Activated T-helper 9 cell treated with anti-CD3 and anti-CD28 coated beads, Interleukin-2, amount 50 U/mL, for 16 hours (primary cell): ENCODE measurements around the gene TMEM130.
"Not testable (repeated sequence)": the region's sequence is repeated elsewhere in the genome, so short reads cannot be mapped to it uniquely, and the experiment has no call there.

Source experiments
- DNase-seq: peaks from one replicate; pipeline ENCODE4 v3.0.0-alpha.2; 2020; ENCODE audit warnings: low read depth

The TMEM130 gene

DNA sequence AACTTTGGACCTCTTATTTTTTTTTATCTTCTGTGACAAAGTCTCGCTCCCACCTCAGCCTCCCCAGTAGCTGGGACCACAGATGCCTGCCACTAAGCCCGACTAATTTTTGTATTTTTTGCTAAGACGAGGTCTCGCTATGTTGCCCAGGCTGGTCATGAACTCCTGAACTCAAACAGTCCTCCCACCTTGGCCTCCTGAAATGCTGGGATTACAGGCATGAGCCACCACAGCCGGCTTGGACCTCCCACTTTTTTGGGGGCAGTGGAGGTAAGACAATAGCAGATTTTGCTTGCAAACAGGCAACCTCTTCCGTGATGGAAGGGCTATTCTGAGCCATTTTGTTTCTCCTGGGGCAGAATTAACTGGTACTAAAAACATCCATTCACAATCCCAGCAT lies 7.3 kb upstream of the TMEM130 start:
- no peak for DNase-seq

DNA sequence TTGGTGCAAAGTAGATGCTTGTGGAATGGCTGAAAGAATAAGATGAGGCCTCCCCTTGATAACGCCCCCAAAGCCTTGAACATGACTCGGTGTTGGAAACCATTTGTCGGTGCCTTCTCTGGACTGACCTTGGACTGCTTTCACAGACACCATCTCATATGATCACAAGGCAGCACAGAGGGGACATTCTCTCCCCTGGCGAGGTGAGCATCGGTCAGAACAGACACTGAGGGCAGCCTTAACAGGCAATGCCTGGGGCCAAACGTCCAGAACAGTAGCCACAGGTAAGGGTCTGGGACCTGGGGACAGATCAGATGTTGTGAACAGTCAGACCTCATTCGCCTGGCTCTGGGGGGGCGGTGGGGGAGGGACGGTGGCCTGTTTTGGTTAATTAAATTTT lies 5.7 kb upstream of the TMEM130 start:
- DNase-seq, result no peak

DNA sequence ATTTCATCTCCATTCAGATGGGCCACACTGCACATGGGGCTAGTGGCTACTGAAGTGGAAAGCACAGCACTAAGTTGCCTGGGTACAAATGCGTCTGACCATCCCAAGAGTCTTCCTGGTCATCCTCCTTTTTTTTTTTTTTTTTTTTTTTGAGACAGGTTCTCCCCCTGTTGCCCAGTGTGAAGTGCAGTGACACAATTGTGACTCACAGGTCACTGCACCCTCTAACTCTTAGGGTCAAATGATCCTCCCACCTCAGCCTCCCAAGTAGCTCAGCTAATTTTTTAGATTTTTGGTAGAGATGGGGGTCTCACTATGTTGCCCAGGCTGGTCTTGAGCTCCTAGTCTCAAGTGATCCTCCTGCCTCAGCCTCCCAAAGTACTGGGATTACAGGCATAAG lies 5.1 kb upstream of the TMEM130 start:
- no peak for DNase-seq

DNA sequence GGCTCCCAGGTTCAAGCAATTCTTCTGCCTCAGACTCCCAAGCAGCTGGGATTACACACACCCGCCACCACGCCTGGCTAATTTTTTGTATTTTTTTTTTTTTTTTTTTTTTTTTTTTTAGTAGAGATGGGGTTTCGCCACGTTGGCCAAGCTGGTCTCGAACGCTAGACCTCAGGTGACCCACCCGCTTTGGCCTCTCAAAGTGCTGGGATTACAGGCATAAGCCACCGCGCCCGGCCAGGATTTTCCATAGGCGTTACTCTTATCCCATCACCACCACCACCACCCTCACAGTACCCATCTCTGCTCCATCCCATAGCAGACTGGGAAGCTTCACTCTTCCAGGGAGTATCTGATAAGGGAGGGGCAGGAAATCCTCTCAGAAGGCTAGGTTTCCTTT lies 3.8 kb upstream of the TMEM130 start:
- DNase-seq, result not testable (repeated sequence)

DNA sequence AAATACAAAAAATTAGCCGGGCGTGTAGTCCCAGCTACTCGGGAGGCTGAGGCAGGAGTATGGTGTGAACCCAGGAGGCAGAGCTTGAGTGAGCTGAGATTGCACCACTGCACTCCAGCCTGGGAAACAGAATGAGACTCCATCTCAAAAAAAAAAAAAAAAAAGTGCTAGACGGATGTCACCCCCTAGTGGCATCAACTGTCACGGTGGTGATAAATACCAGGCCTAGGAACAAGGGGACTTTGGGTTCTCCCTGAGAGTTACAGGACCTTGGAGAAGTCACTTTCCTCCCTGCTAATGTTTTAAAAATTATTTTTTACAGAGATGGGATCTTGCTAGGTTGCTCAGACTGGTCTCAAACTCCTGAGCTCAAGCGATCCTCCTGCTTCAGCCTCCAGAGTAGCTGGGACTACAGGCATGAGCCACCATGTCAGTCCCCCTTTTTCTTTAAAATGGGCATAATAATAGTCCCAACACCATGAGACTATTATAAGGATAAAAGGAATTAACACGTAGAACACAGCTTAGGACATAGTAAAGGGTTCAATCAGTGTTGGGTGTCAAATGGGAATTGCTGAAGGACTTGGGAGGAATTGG lies 2.6 kb upstream of the TMEM130 start:
- DNase-seq, result no peak

DNA sequence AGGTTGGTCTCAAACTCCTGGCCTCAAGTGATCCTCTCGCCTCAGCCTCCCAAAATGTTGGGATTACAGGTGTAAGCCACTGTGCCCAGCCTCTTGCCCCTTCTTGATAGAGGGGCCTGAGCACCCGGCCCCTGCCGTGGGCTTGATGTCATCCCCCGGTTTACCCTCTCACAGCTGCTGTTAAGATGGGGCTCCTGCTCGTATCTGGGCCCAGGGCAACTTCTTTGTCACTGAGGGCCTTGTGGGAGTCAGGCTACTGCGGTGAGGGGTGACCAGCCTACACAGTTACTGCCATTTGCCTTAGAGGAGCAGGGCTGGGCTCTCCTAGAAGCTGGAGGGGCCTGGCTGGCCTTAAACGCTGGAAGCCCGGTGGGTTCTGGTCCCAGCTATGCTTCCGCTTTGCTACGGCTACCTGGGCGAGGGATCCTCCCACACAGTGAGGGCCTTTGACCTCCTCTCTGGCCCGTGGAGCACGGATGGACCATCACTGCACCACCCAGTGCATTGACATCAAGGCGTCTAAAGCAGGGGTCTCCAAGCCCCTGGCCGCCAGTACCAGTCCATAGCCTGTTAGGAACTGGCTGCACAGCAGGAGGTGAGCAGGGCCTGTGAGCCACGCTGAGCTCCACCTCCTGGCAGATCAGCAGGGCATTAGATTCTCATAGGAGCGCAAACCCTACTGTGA lies 1.1 kb upstream of the TMEM130 start:
- DNase-seq, result no peak

DNA sequence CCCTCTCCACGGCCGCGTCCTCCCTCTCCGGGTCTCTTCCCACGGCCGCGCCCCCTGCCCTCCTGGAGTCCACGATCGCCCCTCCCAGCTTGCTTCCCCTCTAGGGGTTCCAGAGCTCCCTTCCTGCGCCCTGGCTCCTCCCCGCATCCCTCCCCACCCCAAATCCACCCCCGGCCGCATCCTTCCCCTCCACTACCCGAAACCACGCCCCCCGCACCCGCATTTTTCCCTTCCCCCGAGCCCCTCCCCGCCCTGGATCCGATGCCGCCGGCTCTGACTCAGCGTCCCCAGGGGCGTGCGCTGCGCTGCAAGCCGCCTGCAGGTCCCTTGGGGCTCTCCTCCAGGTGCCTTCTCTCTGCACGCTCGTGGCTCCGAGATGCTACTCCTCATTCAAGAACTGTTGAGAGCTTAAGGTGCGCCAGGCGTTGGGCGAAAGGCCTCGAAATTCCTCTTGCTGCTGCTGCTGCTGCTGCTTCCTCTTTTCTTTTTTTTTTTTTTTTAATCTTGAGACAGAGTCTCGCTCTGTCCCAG lies 372 bp upstream of the TMEM130 start:
- peak; percentile 62 for DNase-seq

DNA sequence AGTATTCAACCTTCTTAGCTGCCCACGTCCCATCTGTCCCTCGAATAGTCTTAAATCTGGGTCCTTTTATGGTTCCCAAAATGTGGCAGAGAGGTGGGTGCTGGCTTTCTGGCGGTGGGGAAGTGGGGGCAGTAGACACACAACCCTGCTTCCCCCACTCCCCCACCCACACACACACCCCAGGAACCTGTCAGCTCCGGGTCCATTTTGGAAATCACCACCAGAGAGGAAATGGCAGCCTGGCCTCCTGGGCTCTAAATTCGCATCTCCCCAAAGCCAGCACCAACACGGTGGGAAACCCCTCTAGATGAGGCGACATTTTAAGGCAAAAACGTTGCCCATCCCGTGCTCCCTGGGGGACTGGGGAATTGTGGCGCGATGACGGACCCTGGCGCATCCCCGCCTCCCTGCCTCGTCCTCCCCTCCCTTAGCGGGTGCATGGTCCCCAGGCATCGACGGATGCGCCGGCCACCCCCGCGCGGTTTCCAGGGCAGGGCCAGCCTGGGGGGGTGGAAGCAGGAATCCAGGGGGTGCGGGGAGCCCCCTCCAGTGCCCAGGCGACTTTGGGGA lies 702 bp downstream of the TMEM130 start:
- DNase-seq, result no peak

DNA sequence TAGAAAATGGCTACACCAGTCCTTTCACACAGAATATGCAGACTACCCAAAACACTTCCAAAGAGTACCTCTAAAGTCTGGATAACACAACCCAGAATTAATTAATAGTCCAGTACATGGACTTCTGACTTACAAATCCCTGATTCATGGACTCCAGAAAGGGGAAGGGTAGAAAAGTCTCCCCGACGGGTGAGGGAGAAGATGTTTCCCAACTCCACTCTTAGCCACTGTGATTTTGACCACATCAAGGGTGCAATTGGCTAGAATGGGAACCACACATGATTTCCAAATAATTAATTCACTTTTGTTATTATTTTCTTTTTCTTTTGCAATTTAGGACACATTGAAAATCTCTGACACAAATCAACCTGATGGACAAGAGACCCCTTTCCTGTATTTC lies 1.4 kb downstream of the TMEM130 start:
- DNase-seq, result no peak

DNA sequence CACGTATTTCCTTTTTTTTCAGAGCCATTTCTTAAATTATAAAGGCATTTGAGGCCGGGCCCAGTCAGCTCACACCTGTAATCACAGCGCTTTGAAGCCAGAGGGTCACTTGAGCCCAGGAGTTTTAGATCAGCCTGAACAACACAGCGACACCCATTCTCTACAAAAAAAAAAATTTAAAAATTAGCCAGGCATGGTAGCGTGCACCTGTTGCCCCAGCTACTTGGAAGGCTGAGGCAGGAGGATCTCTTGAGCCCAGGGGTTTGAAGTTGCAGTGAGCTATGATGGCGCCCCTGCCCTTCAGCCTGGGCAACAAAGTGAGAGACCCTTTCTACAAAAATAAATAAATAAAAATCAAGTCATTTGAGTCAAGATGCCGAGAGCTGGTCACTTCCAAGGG lies 3.0 kb downstream of the TMEM130 start:
- DNase-seq, result no peak

DNA sequence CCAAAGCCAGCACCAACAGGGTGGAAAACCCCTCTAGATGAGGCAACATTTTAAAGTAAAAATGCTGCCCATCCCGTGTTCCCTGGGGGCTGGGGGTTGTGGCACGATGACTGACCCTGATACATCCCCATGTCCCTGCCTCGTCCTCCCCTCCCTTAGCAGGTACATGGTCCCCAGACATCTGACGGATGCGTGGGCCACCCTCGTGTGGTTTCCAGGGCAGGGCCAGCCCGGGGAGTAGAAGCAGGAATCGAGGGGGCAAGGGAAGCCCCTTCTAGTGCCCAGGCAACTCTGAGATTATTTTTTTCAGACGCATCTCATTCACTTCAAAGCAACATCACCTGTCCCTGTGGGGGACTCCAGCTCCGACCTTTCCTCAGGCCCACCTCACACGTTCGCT lies 3.5 kb downstream of the TMEM130 start:
- no peak for DNase-seq

DNA sequence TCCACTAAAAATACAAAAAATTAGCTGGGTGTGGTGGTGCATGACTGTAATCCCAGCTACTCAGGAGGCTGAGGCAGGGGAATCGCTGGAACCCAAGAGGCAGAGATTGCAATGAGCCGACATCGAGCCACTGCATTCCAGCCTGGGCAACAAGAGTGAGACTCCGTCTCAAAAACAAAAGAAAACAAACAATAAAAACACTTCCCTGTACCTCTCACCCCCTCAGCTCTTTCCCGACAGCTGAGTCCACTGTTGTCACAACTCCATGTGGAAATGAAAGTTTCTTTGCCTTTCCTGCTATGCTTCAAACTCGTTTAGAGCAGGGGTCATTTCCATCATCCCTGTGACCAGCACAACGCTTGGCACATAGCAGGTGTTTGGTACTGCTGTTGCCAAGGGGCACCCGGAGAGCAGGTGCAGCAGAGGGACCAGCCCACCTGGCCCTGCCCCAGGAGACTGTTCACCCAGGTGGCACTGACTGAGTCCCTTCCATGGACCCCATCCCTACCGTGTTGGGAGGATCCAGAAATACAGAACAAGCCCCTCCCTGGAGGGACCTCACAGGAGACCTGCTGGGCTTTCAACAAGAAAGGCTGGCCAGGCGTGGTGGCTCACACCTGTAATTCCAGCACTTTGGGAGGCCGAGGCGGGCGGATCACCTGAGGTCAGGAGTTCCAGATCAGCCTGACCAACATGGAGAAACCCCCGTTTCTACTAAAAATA lies 4.9 kb downstream of the TMEM130 start:
- no peak for DNase-seq

DNA sequence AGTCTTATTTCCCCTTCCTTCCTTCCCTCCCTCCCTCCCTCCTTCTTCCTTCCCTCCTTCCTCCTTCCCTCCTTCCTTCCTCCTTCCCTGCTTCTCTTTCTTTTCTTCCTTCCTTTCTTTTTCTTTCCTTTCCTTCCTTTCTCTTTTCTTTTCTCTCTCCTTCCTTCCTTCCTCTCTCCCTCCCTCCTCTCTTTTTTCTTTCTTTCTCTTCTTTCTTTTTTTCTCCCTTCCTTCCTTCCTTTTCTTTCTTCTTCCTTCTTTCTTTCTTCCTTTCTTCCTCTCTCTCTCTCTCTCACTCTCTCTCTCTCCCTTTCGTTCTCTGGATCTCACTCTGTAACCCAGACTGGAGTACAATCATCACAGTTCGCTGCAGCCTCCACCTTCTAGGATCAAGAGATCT lies 6.2 kb downstream of the TMEM130 start:
- DNase-seq, result no peak

DNA sequence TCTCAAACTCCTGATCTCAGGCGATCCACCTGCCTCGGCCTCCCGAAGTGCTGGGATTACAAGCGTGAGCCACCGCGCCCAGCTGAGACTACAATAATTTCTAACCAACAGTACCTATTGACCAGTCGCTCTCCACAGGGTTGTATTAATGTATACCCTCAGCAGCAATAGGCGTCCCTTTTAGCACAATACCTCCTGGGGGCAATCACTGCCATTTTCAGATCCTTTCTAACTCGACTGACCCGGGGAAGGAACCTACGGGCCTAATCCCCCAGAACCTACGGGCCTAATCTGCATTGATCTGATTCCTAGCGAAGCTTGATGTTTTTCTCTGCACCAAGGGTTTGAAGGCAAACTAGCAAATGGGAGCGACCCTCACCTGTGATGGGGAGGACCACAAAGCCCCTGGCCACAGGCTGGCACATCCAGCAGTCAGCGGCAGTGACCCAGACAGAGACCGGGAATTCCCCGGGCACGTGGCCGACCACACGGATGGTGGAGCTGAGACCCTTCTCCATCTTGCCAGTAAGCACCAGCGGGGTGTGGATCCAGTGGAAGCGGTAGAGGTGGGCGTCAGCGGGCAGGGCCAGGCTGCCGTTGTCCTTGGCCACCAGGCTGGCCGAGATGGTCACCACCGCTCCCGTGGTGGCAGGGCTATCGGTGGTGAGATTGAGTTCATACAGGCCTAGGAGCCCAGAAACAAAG lies 6.9 kb downstream of the TMEM130 start:
- no peak for DNase-seq

DNA sequence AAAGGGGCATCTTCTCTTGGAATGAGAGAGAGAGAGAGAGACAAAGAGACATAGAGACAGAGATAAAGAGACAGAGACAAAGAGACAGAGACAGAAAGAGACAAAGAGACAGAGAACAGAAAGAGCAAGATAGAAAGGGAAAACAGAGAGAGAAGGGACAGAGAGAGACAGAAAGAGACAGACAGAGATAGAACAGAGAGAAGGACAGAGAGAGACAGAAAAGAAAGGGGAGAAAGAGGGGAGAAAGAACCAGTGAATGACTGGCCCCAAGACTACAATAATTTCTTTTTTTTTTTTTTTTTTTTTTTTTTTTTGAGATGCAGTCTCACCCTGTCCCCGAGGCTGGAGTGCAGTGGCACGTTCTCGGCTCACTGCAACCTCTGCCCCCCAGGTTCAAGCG lies 7.6 kb downstream of the TMEM130 start:
- DNase-seq, result no peak

DNA sequence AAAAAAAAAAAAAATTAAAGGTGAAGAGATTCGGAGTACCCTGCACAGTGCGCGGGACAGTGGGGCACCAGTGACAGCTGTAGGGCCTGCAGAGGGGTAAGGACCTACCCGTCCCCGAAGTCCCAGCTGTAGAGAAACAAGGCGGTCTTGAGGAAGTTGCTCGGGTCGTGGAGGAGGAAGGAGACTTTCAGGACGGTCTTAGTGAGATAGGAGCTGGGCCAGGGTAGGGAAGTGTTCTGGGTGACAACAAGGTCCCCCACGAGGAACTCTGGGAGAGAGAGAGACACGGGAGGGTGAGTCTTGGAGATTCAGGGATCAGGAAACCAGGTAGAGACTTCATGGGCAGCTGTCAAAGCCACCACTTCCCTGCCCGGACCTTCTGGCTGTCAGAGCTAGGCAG lies 9.7 kb downstream of the TMEM130 start:
- no peak for DNase-seq

DNA sequence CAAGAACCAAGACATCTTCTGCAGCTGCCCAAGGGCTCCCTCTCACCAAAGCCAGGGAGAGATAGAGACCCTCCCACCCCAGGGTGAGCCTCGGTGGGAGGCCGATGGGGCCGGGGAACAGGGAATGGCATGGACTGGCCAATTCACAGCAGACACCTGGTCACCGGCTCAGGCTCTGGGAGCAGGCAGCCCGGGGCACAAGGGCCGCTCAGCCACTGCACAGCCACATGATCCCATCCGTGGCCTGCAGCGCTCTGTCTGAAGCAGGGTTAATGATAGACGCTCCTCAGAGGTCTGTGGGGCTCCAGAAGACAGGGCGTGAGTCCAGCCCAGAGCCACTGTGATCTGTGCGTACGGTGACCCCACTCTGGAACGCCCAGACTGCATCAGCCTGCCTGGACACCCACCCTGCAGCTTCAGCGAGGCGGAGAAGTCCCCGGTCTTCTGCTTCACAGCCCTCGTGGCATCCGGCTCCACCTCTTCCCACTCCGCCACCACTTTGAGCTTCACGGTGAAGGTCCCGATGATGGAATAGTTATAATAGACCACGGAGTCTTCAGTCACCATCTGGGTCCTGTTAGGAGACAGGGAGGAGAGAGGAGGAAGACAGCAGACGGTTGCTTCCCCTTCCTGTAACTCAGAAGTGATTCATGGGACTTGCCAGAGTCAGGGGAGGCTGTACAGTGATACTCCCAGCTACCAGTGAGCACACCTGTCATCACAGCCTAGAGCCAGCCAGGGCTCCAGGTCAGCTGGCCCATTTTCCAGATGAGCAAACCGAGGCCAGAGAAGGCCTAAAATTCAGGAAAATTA lies 14.0 kb downstream of the TMEM130 start:
- DNase-seq, result no peak

DNA sequence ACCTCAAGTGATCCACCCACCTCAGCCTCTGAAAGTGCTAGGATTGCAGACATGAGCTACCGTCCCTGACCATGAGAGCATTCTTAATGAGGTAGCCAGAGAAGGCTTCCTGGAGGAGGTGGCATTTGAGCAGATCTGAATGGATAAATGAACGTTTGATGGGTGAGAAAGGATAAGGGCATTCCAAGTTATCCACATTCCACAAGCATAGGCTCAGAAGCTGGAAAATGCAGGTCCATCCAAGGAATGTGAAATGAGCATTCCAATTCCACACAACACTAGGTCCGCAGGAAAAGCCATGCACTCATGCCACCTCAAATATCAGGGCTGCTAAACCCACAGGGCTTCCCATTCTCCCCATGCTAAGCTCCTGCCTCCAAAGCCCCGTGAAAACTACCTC lies 17.0 kb downstream of the TMEM130 start:
- no peak for DNase-seq

DNA sequence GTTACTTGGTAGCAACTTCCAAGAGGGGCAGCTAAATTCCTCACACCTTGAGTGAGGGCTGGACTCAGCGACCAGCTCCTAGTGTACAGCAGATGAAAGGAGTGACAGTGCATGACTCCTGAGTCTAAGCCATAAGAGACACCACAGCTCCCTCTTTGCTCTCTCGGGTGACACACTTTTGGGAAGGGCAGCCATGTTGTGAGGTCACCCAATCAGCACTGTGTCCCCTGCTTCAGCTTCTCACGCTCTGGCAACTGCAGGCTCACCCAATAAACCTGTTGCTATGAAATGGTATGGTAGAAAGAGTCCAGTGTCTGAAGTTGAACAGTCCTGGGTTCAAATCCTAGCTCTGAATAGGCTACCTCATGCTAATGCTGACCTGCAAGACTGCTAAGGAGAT lies 20.9 kb downstream of the TMEM130 start:
- DNase-seq, result no peak

DNA sequence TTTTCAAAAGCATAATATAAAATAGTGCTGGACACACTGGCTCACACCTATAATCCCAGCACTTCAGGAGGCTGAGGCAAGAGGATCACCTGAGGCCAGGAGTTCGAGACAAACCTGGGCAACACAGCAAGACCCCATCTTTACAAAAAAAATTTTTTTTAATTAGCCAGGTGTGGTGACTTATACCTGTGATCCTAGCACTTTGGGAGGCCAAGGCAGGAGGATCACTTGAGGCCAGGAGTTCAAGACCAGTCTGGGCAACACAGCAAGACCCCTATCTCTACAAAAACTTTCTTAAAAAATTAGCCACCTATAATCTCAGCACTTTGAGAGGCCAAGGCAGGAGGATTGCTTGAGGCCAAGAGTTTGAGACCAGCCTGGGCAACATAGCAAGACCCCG lies 27.3 kb downstream of the TMEM130 start:
- not testable (repeated sequence) for DNase-seq

DNA sequence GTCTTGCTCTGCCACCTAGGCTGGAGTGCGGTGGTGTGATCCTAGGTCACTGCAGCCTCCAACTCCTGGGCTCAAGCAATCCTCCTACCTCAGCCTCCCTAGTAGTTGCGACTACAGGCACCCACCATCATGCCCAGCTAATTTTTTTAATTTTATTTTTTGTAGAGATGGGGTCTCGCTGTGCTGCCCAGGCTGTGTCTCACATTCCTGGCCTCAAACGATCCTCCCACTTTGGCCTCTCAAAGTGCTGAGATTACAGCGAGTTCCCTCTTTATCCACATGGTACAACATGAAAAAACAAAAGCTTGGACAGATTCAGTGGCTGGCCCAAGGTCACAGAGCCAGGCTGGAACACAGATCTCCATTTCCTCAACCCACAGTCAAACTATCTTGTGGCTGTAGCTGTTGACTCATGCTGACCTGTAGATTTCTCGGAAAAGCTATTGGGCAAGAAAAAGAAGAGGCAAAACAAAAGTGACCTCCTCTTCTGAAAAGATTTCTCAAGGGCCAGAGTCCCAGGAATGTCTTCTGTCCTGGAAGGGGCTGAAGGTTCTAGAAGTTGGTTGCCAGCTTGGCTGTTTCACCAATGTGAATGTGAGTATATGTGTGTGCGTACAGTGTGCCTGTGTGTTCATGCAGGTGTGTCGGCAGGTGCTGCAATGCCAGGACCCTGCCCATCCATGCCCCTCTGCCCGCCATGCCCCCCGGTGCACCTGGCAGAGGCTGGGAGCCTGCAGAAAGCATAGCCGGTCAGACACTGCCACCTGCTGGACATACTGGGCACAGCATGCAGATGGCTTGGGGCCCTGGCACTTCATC lies 28.4 kb downstream of the TMEM130 start:
- DNase-seq, result peak; percentile 48
